ENCODE results near the gene DAGLB. TPM values are rescaled to one million over a fixed set of nuclear protein-coding genes. Genes with fewer than 3 reads are reported as not detected.

The DAGLB gene
- total and polyA plus RNA-seq, 2 of the 8 experiments (the other 6 are each of a cell fraction or from before 2014, with no cell fraction given), result 27.0 to 39.6 TPM

- TF ChIP-seq CHD7 (IDR thresholded peaks at IDR 0.05; ENCODE audit: insufficient replicate concordance, low read length) (no peak), SIRT6 (IDR thresholded peaks at IDR 0.05; ENCODE audit: low read length) (no peak), CEBPB (IDR thresholded peaks at IDR 0.05; ENCODE audit: low read depth, low read length) (no peak), E2F6 (IDR thresholded peaks at IDR 0.05) (no peak)
Observed at GRCh38 chr7:6481445-6481844, 33.7 kb upstream of the DAGLB start (continued).
